HUES48 (cell line): Measurements from ENCODE around the gene CLSTN1.

Source experiments
- H3K27ac ChIP-seq: one replicate; pipeline ENCODE4 v1.7.0; 2013; ENCODE audit warnings: low read depth, low read length, inconsistent platforms
- H3K27me3 ChIP-seq: 2 replicates; pipeline ENCODE4 v1.6.1; 2013; ENCODE audit warnings: mild to moderate bottlenecking, low read length; ENCODE audit not compliant: control insufficient read depth, insufficient read depth
- H3K36me3 ChIP-seq: 2 replicates; pipeline ENCODE4 v1.6.1; 2013; ENCODE audit warnings: low read length; ENCODE audit not compliant: control insufficient read depth, insufficient read depth
- H3K4me1 ChIP-seq: 2 replicates; pipeline ENCODE4 v1.6.1; 2013; ENCODE audit warnings: mild to moderate bottlenecking, low read length; ENCODE audit not compliant: control insufficient read depth, insufficient read depth
- H3K4me3 ChIP-seq: 2 replicates; pipeline ENCODE4 v1.5.1; 2013; ENCODE audit warnings: mild to moderate bottlenecking, low read depth, low read length
- H3K9ac ChIP-seq: 2 replicates; pipeline ENCODE4 v1.6.1; 2013; ENCODE audit warnings: mild to moderate bottlenecking, low read depth, low read length, moderate library complexity
- H3K9me3 ChIP-seq: 2 replicates; pipeline ENCODE4 v1.6.1; 2013; ENCODE audit warnings: low read length; ENCODE audit not compliant: control insufficient read depth, insufficient read depth

CLSTN1 gene

GRCh38 chr1:9737671-9738070 lies 86.1 kb downstream of the CLSTN1 start:
- H3K36me3 ChIP-seq, result peaks cover 92% of the 10 kb centered on the region

GRCh38 chr1:9737057-9737456 lies 86.7 kb downstream of the CLSTN1 start:
- H3K9ac ChIP-seq, result no peak overlapping the region
- no peak overlapping the region for H3K4me3 ChIP-seq
- H3K9me3 ChIP-seq, result no peaks in the 10 kb centered on the region
- H3K27ac ChIP-seq, result no peak overlapping the region
- H3K4me1 ChIP-seq, result no peaks in the 10 kb centered on the region
- no peaks in the 10 kb centered on the region for H3K27me3 ChIP-seq
- peaks cover 93% of the 10 kb centered on the region for H3K36me3 ChIP-seq

More at GRCh38 chr1:9737671-9738070, 86.1 kb downstream of the CLSTN1 start:
- Histone ChIP-seq H3K9ac (no peak overlapping the region), H3K9me3 (no peaks in the 10 kb centered on the region), H3K27ac (no peak overlapping the region), H3K27me3 (no peaks in the 10 kb centered on the region), H3K4me1 (no peaks in the 10 kb centered on the region), H3K4me3 (no peak overlapping the region)

- Histone ChIP-seq H3K9ac (no peak overlapping the region), H3K27ac (no peak overlapping the region), H3K27me3 (no peaks in the 10 kb centered on the region), H3K36me3 (peaks cover 93% of the 10 kb centered on the region), H3K4me3 (no peak overlapping the region), H3K9me3 (no peaks in the 10 kb centered on the region), H3K4me1 (no peaks in the 10 kb centered on the region)
These were observed 87.5 kb downstream of the CLSTN1 start for GRCh38 chr1:9736241-9736640.

GRCh38 chr1:9735800-9736199 lies 88.0 kb downstream of the CLSTN1 start:
- Histone ChIP-seq H3K9me3 (no peaks in the 10 kb centered on the region), H3K4me3 (no peak overlapping the region), H3K9ac (no peak overlapping the region), H3K27me3 (no peaks in the 10 kb centered on the region), H3K4me1 (no peaks in the 10 kb centered on the region), H3K36me3 (peaks cover 93% of the 10 kb centered on the region), H3K27ac (no peak overlapping the region)

- no peak overlapping the region for H3K27ac ChIP-seq
- H3K4me1 ChIP-seq, result no peaks in the 10 kb centered on the region
- H3K27me3 ChIP-seq, result no peaks in the 10 kb centered on the region
- no peak overlapping the region for H3K9ac ChIP-seq
- H3K4me3 ChIP-seq, result no peak overlapping the region
- peaks cover 97% of the 10 kb centered on the region for H3K36me3 ChIP-seq
- H3K9me3 ChIP-seq, result no peaks in the 10 kb centered on the region
These were observed 90.5 kb downstream of the CLSTN1 start for GRCh38 chr1:9733160-9733789.

- Histone ChIP-seq H3K36me3 (peaks cover 94% of the 10 kb centered on the region), H3K4me1 (no peaks in the 10 kb centered on the region), H3K27ac (no peak overlapping the region), H3K9me3 (no peaks in the 10 kb centered on the region), H3K4me3 (no peak overlapping the region), H3K9ac (no peak overlapping the region), H3K27me3 (no peaks in the 10 kb centered on the region)
These were observed 91.4 kb downstream of the CLSTN1 start for GRCh38 chr1:9732123-9732971.

GRCh38 chr1:9731561-9731960 lies 92.2 kb downstream of the CLSTN1 start:
- Histone ChIP-seq H3K9ac (no peak overlapping the region), H3K27ac (no peak overlapping the region), H3K4me1 (no peaks in the 10 kb centered on the region), H3K4me3 (no peak overlapping the region), H3K9me3 (no peaks in the 10 kb centered on the region), H3K27me3 (no peaks in the 10 kb centered on the region), H3K36me3 (peaks cover 93% of the 10 kb centered on the region)

GRCh38 chr1:9731051-9731537 lies 92.7 kb downstream of the CLSTN1 start:
- no peak overlapping the region for H3K4me3 ChIP-seq
- no peak overlapping the region for H3K27ac ChIP-seq
- H3K9ac ChIP-seq, result no peak overlapping the region
- H3K4me1 ChIP-seq, result no peaks in the 10 kb centered on the region
- no peaks in the 10 kb centered on the region for H3K27me3 ChIP-seq
- no peaks in the 10 kb centered on the region for H3K9me3 ChIP-seq
- peaks cover 88% of the 10 kb centered on the region for H3K36me3 ChIP-seq

- no peaks in the 10 kb centered on the region for H3K4me1 ChIP-seq
- peaks cover 80% of the 10 kb centered on the region for H3K36me3 ChIP-seq
These were observed 93.5 kb downstream of the CLSTN1 start for GRCh38 chr1:9730096-9730901.

GRCh38 chr1:9729523-9729922 lies 94.2 kb downstream of the CLSTN1 start:
- no peaks in the 10 kb centered on the region for H3K9me3 ChIP-seq
- no peak overlapping the region for H3K9ac ChIP-seq
- peaks cover 72% of the 10 kb centered on the region for H3K36me3 ChIP-seq
- H3K27ac ChIP-seq, result no peak overlapping the region
- H3K4me1 ChIP-seq, result no peaks in the 10 kb centered on the region
- no peak overlapping the region for H3K4me3 ChIP-seq
- no peaks in the 10 kb centered on the region for H3K27me3 ChIP-seq

More at GRCh38 chr1:9730096-9730901, 93.5 kb downstream of the CLSTN1 start:
- Histone ChIP-seq H3K27me3 (no peaks in the 10 kb centered on the region), H3K9me3 (no peaks in the 10 kb centered on the region), H3K4me3 (no peak overlapping the region), H3K9ac (no peak overlapping the region), H3K27ac (no peak overlapping the region)
